CD4-positive, alpha-beta T cell treated with Interleukin-15 for 1 hour (primary cell): ENCODE measurements around the gene PLD1.

Source experiments
- DNase-seq: peaks from one replicate; pipeline ENCODE4 v3.0.0-alpha.2; 2020

PLD1 gene

GRCh38 chr3:171790574-171790897 lies 19.7 kb downstream of the PLD1 start:
- no peak for DNase-seq

DNA sequence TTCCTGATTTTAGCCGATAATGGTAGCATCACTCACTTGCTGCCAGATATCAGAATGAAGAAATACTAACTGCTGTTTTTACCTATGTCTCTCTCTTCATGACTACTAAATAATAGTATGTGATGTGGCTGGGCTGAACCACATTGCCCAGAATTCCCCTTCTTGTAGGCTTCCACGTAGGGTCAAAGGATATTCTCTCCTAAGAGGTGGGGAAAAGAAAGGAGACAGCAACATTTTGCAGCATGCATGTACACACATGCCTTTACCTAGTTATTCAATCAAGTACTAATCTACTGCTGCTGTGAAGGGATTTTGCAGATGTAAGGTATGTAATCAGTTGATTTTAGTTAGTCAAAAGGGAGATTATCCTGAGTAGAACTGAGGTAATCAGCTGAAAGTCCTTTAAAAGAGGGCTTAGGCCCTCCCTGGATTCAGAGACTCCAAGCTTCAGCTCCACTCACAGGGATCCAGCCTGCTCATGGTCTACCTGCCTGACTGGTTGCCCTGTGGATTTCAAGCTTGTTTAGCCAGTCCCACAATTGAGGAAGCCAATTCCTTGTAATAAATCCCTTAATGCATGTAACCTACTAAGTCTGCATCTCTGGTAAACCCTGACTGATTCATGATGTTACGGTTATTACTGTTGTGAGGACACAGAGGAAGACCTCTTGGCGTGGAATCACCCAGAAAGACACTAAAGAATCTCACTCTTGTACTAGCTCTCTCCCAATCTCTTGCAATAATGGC lies 20.4 kb downstream of the PLD1 start:
- DNase-seq = no peak

GRCh38 chr3:171788546-171789351 lies 21.5 kb downstream of the PLD1 start:
- DNase-seq = no peak

DNA sequence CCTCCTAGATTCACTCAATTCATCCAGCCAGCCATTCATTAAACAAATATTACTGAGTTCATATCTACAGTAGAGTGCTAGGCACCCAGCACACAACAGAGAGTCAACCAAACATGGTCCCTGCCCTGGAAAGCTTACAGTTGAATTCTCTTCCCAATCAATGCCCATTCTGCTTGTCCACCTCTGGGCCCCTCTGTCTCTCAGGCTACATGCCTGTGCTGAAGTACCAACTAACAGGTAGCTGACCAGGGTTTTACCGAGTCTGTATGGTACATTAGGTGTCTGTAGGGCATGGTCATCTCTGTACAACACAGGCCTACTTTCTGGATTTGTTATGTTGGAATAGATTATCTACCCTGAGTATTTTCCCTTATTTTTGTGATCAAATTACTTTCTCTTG lies 23.3 kb downstream of the PLD1 start:
- no peak for DNase-seq

- no peak for DNase-seq
Observed at GRCh38 chr3:171784937-171785336, 25.3 kb downstream of the PLD1 start.

DNA sequence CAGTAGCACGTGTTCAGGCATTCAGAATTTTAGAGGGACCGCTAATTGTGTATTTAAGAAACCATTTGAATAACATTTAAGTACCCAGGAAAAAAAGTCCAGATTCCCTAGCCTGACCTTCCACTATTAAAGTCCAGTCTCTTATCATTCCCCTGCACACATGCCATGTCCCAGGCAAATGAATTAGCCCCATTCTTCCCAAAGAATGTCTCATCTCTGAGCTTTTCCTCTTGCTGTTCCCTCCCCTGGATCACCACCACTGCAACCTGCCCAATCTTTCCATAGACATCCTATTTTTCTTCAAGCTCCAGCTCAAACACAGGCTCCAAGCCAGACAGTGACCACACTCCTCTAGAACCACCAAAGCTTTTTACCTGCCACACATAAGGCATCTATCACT lies 25.9 kb downstream of the PLD1 start:
- no peak for DNase-seq

DNA sequence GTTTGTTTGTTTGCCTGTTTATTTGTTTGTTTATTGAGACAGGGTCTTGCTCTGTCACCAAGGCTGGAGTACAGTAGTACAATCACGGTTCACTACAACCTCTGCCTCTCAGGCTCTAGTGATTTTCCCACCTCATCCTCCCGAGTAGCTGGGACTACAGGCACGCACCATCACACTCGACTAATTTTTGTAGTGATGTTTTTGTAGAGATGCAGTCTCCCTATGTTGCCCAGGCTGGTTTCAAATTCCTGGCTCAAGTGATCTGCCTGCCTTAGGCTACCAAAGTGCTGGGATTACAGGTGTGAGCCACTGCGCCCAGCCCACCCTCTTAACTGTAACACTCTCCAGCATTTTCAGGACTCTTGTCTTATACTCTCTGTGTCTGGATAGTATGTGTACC lies 26.7 kb downstream of the PLD1 start:
- DNase-seq = no peak

GRCh38 chr3:171783086-171783485 lies 27.2 kb downstream of the PLD1 start:
- DNase-seq = no peak

GRCh38 chr3:171782617-171783016 lies 27.7 kb downstream of the PLD1 start:
- no peak for DNase-seq

- DNase-seq = no peak
Observed at GRCh38 chr3:171781711-171782127, 28.6 kb downstream of the PLD1 start.

DNA sequence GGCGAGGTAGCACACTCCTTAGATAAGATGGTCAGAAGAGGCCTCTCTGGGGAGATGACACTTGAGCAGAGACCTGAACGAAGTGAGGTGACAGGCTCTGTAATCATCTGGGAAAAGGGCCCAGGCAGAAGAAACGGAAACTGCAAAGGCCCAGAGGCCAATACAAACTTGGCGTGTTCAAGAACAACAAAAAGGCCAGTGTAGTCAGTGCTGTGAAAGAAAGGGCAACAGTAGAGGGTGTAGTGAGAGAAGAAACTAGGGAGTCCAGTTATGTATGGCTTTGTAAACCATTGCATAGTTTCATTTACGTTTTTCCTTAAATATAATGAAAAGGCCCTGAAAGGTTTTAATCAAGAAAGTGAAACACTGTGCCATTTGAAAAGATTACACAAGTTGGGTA lies 31.8 kb downstream of the PLD1 start:
- no peak for DNase-seq

DNA sequence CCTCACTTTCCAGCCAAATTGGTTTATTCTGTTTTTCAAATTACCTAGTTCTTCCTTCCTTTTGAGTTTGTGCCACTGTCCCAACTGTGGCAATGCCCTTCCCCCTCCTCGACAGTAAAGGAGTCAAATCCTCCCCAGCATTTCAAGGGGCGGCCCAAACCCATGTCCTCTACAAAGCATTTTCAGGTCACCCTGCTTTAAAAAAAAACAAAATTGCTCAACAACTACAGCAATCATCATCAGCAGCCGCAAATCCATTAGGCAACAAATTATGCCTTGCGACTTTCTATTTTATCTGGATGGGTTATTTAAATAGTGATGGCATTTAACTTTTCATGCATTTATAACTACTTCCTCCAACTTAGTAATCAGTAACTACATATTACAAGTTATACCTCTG lies 32.7 kb downstream of the PLD1 start:
- DNase-seq = peak; percentile 25

GRCh38 chr3:171776839-171777583 lies 33.3 kb downstream of the PLD1 start:
- DNase-seq = no peak

- no peak for DNase-seq
Observed at GRCh38 chr3:171776411-171776810, 33.9 kb downstream of the PLD1 start.

- DNase-seq = no peak
Observed at GRCh38 chr3:171775943-171776342, 34.3 kb downstream of the PLD1 start.

GRCh38 chr3:171774521-171774920 lies 35.8 kb downstream of the PLD1 start:
- DNase-seq = no peak

DNA sequence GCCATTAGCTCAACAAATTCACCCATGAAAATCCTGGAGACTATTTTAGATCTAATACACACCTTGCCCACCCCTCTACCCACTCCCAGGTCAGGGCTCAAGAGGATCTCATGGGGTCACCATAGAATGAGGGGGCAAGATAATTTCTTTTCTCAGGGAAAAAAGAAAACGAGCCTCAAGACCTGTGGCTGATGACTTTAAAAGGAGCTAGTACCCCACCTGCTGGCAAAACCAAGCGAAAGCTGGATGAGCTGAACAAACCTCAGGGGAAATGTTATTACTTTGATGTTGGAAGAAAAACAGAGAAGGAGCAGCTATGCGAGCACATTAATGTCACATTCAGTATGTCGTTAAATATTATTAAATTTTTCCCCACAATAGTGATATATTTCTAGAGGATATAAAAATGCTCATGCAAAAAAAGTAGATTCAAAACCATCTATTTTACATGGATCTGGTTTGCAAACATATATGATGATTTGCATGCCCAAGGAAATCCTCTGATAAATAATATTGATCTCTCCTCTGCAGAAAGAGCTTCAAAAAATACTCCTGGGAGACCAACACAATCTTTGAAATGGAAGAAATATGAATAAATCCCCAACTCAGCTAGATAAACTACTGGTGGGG lies 37.7 kb downstream of the PLD1 start:
- peak; percentile 22 for DNase-seq

GRCh38 chr3:171770689-171771620 lies 39.3 kb downstream of the PLD1 start:
- no peak for DNase-seq

DNA sequence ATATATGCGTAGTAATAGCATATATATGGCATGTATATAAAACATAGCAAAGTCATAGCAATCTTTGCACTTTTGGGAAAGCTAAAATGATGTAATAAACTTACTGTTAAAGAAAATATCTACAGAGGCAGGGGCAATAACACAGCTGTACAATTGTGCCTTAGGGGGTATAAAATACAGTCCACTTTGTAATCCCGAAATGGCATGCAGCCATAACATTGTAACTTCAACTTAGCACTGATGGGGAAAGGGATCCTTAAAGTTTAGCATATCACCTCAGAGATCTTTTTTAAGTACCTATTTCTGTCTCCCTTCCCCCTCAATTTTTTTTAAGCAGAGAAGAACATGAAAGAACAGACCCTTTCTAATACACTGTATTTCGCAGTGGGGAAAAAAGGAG lies 40.8 kb downstream of the PLD1 start:
- no peak for DNase-seq

- no peak for DNase-seq
Observed at GRCh38 chr3:171768986-171769385, 41.3 kb downstream of the PLD1 start.

DNA sequence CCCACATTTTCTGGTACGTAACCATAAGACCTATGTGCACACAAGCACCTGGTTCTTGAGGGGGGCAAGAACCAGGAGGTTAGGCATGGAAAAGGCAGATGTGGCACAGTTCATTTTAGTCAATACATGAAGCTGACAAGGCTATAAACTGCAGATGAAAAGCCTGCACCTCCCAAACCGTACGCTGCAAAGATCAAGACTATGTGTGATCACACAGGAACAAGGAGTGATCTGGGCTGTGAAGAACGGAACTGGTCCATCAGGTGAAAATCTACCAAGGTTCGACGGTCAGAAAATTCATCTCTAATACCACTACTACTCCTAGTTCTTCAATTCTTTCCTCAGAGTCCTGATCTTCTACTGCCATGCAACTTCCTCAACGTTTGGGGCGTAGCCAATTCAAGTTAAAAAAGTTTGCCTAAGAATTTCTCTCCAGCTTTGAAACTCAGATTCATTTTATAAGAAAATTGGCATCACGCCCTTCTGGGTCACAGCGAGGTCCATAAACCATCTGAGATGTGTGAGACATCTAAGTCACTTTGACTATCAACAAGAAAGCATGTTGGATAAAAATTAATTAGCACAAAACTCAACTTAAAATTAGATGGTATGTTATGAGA lies 41.9 kb downstream of the PLD1 start:
- DNase-seq = no peak

DNA sequence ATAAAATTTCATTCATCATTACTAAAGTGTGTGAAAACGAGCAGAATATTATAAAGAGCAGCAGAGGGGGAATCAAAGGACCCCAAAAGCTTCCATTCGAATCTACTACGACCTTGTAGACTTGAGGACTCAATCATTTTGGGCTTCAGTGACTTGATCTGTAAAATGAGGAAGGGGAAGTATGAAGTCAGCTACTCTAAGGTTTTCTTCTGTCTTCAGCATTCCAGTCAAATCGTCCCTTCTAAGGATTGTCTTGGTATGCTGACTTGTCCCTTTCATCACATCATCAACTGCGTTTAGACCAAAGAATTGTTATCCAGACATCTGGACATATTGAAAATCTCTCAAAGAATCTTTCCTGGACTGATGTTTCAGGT lies 44.8 kb downstream of the PLD1 start:
- no peak for DNase-seq
